Measurements from ENCODE around the gene CFAP52. TPM values are rescaled to one million over a fixed set of nuclear protein-coding genes. Genes with fewer than 3 reads are reported as not detected.

Gene CFAP52
- total and polyA plus RNA-seq, 2 donors (not counting 3 experiments of a cell fraction or from before 2014, with no cell fraction given) = not detected

DNA sequence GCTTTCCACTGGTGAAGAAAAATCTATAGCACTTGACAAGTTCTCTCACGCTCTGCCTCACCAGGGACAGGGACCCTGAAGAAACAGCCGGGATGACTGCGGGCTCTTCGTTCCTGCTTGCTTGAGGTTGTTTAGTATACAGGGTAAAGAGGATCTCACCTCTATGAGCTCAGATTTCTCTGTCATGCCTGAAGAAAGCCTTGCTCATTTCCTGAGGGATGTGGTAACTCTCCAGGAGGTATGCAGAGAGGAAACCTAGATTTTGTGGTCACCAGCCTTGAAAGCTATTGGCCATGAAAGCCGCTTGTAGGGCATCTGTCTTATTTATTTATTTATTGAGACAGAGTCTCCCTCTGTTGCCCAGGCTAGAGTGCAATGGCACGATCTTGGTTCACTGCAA is 92.1 kb downstream of the CFAP52 start:
- CTCF ChIA-PET = no interaction called here
- H3K4me3 ChIP-seq (replicated peaks in 1 of 3; ENCODE audit: insufficient read depth in 1 of 3, low read depth in 1 of 3, low read length in 3 of 3) = no peak overlapping the region
- H3K4me2 ChIP-seq (ENCODE audit: insufficient read depth, low read length) = no peak overlapping the region
- H4K20me1 ChIP-seq (replicated peaks; ENCODE audit: control insufficient read depth, extremely low read depth, insufficient read depth, low read length) = no peaks in the 10 kb centered on the region
- BruUV-seq (replicated peaks) = no TSS peak
- dilution Hi-C loops (cut with MboI; ENCODE audit: extremely low pct_ligation_motif_present, low sequenced_read_pairs) = no loop called here
- DNase-seq (ENCODE audit: low read depth, low spot score) = no peak
- POLR2A ChIA-PET = no interaction called here
- H3K79me2 ChIP-seq (ENCODE audit: control insufficient read depth, insufficient read depth, low read length) = no peaks in the 10 kb centered on the region
- H3K9me1 ChIP-seq (replicated peaks; ENCODE audit: control insufficient read depth, extremely low read depth, insufficient read depth, low read length) = no peaks in the 10 kb centered on the region
- H3K27me3 ChIP-seq (ENCODE audit: control insufficient read depth in 2 of 2, insufficient read depth in 2 of 2, low read length in 2 of 2) = no peaks in the 10 kb centered on the region
- TF ChIP-seq GATA2 (IDR thresholded peaks at IDR 0.05; ENCODE audit: insufficient read depth, insufficient read length, low read depth, low read length) = no peak
- no peak for TF ChIP-seq FOS (IDR thresholded peaks at IDR 0.05; ENCODE audit: borderline replicate concordance, insufficient read depth, low read length)
- no peak for TF ChIP-seq POLR2AphosphoS5 (IDR thresholded peaks at IDR 0.05; ENCODE audit: insufficient read depth, low read depth, low read length)
- TF ChIP-seq POLR2A (IDR thresholded peaks at IDR 0.05; ENCODE audit: low read depth, low read length) = no peak
- no peak for TF ChIP-seq MYC (IDR thresholded peaks at IDR 0.05; ENCODE audit: low read depth, low read length)
- TF ChIP-seq, protein P1, sequence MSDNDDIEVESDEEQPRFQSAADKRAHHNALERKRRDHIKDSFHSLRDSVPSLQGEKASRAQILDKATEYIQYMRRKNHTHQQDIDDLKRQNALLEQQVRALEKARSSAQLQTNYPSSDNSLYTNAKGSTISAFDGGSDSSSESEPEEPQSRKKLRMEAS (IDR thresholded peaks at IDR 0.05; ENCODE audit: insufficient read depth, insufficient read length) = no peak
- TF ChIP-seq, protein P2, sequence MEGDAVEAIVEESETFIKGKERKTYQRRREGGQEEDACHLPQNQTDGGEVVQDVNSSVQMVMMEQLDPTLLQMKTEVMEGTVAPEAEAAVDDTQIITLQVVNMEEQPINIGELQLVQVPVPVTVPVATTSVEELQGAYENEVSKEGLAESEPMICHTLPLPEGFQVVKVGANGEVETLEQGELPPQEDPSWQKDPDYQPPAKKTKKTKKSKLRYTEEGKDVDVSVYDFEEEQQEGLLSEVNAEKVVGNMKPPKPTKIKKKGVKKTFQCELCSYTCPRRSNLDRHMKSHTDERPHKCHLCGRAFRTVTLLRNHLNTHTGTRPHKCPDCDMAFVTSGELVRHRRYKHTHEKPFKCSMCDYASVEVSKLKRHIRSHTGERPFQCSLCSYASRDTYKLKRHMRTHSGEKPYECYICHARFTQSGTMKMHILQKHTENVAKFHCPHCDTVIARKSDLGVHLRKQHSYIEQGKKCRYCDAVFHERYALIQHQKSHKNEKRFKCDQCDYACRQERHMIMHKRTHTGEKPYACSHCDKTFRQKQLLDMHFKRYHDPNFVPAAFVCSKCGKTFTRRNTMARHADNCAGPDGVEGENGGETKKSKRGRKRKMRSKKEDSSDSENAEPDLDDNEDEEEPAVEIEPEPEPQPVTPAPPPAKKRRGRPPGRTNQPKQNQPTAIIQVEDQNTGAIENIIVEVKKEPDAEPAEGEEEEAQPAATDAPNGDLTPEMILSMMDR (IDR thresholded peaks at IDR 0.05; ENCODE audit: extremely low read depth in 1 of 2, insufficient read depth in 1 of 2, low read depth in 1 of 2, low read length in 2 of 2) = no peak
- no peak for TF ChIP-seq JUN (IDR thresholded peaks at IDR 0.05; ENCODE audit: borderline replicate concordance, insufficient read depth, insufficient read length, low read depth)
- TF ChIP-seq EZH2 (IDR thresholded peaks at IDR 0.05; ENCODE audit: borderline replicate concordance, low read depth, low read length, severe bottlenecking) = no peak
- H3K9ac ChIP-seq (replicated peaks; ENCODE audit: extremely low read depth, insufficient read depth, low read length) = no peak overlapping the region
- H3K36me3 ChIP-seq (ENCODE audit: control insufficient read depth in 2 of 2, extremely low read depth in 1 of 2, insufficient read depth in 2 of 2, low read length in 2 of 2) = no peaks in the 10 kb centered on the region
- no peak for FAIRE-seq
- intact Hi-C loops (cut with micrococcal nuclease) = no loop called here
- no peaks in the 10 kb centered on the region for H3K9me3 ChIP-seq (replicated peaks; ENCODE audit: control insufficient read depth, insufficient read depth, low read length)
- no peak overlapping the region for H3K27ac ChIP-seq (ENCODE audit: insufficient read depth, low read depth, low read length)
- H2AFZ ChIP-seq (ENCODE audit: low read depth, low read length) = no peak overlapping the region
- no peaks in the 10 kb centered on the region for H3K4me1 ChIP-seq (ENCODE audit: control insufficient read depth, extremely low read depth, insufficient read depth, low read length)

Measured in endothelial cell of umbilical vein (primary cell).